GM23338 (cell line): Measurements from ENCODE around the gene ZNF831. TPM values are rescaled to one million over a fixed set of nuclear protein-coding genes. Genes with fewer than 3 reads are reported as not detected.

ENCODE experiments used
- ATAC-seq: fragments of 200-7000 bp; cut with Tn5 transposase; 3 replicates; pipeline ENCODE4 v1.9.1; 2020
- DNase-seq: peaks from one replicate; pipeline ENCODE4 v3.0.0-alpha.2; 2015; ENCODE audit warnings: low spot score
- H2AFZ ChIP-seq: fragments of 200-600 bp; sonication (generic); 2 replicates; pipeline ENCODE4 v1.8.0; 2016; ENCODE audit warnings: antibody characterized with exemption, mild to moderate bottlenecking, moderate library complexity
- H3F3A ChIP-seq: fragments of 200-600 bp; sonication (generic); replicated peaks from 2 replicates; pipeline ENCODE4 v1.8.0; 2017; ENCODE audit warnings: antibody characterized with exemption, mixed run types, low read depth
- H3K27ac ChIP-seq: fragments of 200-600 bp; sonication (generic); 2 replicates; pipeline ENCODE4 v1.6.1; 2016; ENCODE audit warnings: low read depth
- H3K27me3 ChIP-seq: fragments of 200-600 bp; sonication (generic); 2 replicates; pipeline ENCODE4 v1.8.0; 2016; ENCODE audit warnings: mild to moderate bottlenecking, mixed run types, moderate library complexity; ENCODE audit not compliant: insufficient read depth
- H3K36me3 ChIP-seq: fragments of 200-600 bp; sonication (generic); 2 replicates; pipeline ENCODE4 v1.8.0; 2016; ENCODE audit warnings: mild to moderate bottlenecking; ENCODE audit not compliant: insufficient read depth
- H3K4me1 ChIP-seq: fragments of 200-600 bp; sonication (generic); 2 replicates; pipeline ENCODE4 v1.8.0; 2016; ENCODE audit warnings: mild to moderate bottlenecking, moderate library complexity; ENCODE audit not compliant: insufficient read depth
- H3K4me2 ChIP-seq: fragments of 200-600 bp; sonication (generic); 2 replicates; pipeline ENCODE4 v1.7.1; 2017; ENCODE audit warnings: mixed run types
- H3K4me3 ChIP-seq: fragments of 200-600 bp; sonication (generic); 2 replicates; pipeline ENCODE4 v1.6.1; 2016; ENCODE audit warnings: mixed run types
- H3K79me2 ChIP-seq: fragments of 200-600 bp; sonication (generic); replicated peaks from 2 replicates; pipeline ENCODE4 v1.8.0; 2017; ENCODE audit warnings: mild to moderate bottlenecking; ENCODE audit not compliant: insufficient read depth
- H3K9me2 ChIP-seq: fragments of 200-600 bp; sonication (generic); 2 replicates; pipeline ENCODE4 v1.8.0; 2017; ENCODE audit not compliant: insufficient read depth
- H4K20me1 ChIP-seq: fragments of 200-600 bp; sonication (generic); replicated peaks from 2 replicates; pipeline ENCODE4 v1.8.0; 2017; ENCODE audit warnings: mild to moderate bottlenecking; ENCODE audit not compliant: insufficient read depth
- H3K27ac Mint-ChIP-seq: 2 replicates; pipeline ENCODE4 v1.8.0; 2020; ENCODE audit warnings: inconsistent platforms, mild to moderate bottlenecking, moderate library complexity, mixed read lengths
- H3K27me3 Mint-ChIP-seq: 3 replicates; pipeline ENCODE4 v1.8.0; 2022; ENCODE audit warnings: low read depth, mild to moderate bottlenecking, moderate library complexity, mixed read lengths, inconsistent platforms; ENCODE audit not compliant: insufficient read depth, poor library complexity
- H3K36me3 Mint-ChIP-seq: 3 replicates; pipeline ENCODE4 v1.8.0; 2021; ENCODE audit warnings: low read depth, mild to moderate bottlenecking, inconsistent platforms, moderate library complexity, mixed read lengths
- H3K4me1 Mint-ChIP-seq: 3 replicates; pipeline ENCODE4 v1.8.0; 2020; ENCODE audit warnings: mild to moderate bottlenecking, inconsistent platforms, mixed read lengths
- H3K4me3 Mint-ChIP-seq: 3 replicates; pipeline ENCODE4 v1.8.0; 2021; ENCODE audit warnings: moderate library complexity, mild to moderate bottlenecking, inconsistent platforms, mixed read lengths
- H3K9me3 Mint-ChIP-seq: 3 replicates; pipeline ENCODE4 v1.8.0; 2020; ENCODE audit warnings: moderate library complexity, mild to moderate bottlenecking, inconsistent platforms, mixed read lengths
- CREB1 ChIP-seq: fragments of 250-450 bp; sonication (Bioruptor Pico); IDR thresholded peaks from 2 replicates; pipeline ENCODE4 v1.5.0; 2020; ENCODE audit warnings: low read depth, mild to moderate bottlenecking, moderate library complexity
- EZH2 ChIP-seq: fragments of 200-600 bp; sonication (generic); IDR thresholded peaks from one replicate; pipeline ENCODE4 v1.8.0; 2017; ENCODE audit warnings: antibody characterized with exemption, mild to moderate bottlenecking, low read depth; ENCODE audit not compliant: unreplicated experiment
- EZH2phosphoT487 ChIP-seq: fragments of 200-600 bp; sonication (generic); IDR thresholded peaks from one replicate; pipeline ENCODE4 v1.8.1; 2018; ENCODE audit warnings: antibody characterized with exemption; ENCODE audit not compliant: unreplicated experiment
- JUNB ChIP-seq: IDR thresholded peaks from one replicate; pipeline ENCODE4 v1.6.1; 2016; ENCODE audit warnings: antibody characterized with exemption; ENCODE audit not compliant: unreplicated experiment
- NANOG ChIP-seq: IDR thresholded peaks from 2 replicates; pipeline ENCODE4 v1.6.1; 2016; ENCODE audit warnings: antibody characterized with exemption, borderline replicate concordance
- POLR2AphosphoS5 ChIP-seq: IDR thresholded peaks from 2 replicates; pipeline ENCODE4 v1.6.1; 2016; ENCODE audit warnings: antibody characterized with exemption, low read depth
- STAT1 ChIP-seq: IDR thresholded peaks from one replicate; pipeline ENCODE4 v1.6.1; 2016; ENCODE audit warnings: antibody characterized with exemption; ENCODE audit not compliant: unreplicated experiment
- ZNF114 ChIP-seq: fragments of 250-450 bp; sonication (Bioruptor Pico); IDR thresholded peaks from 2 replicates; pipeline ENCODE4 v1.5.0; 2020; ENCODE audit warnings: mild to moderate bottlenecking, moderate library complexity
- ZNF331 ChIP-seq: fragments of 250-450 bp; sonication (Bioruptor Pico); IDR thresholded peaks from 2 replicates; pipeline ENCODE4 v1.5.0; 2020; ENCODE audit warnings: low read depth, mild to moderate bottlenecking, moderate library complexity
- polyA plus RNA-seq: library from polyadenylated mRNA; unstranded; fragments of >200 nt; fragmentation: Nextera tagmentation; extraction: Ambion mirVana; gene quantifications from 2 replicates; pipeline ENCODE4 v1.2.1, GENCODE V29; 2016
- total RNA-seq: library from RNA; depleted of rRNA; stranded (reverse); fragments of >200 nt; shearing (Covaris generic); gene quantifications from 2 replicates; pipeline ENCODE4 v1.2.3, GENCODE V29; 2014
- TF ChIP-seq, protein P1 (sequence below): IDR thresholded peaks from one replicate; pipeline ENCODE4 v1.6.1; 2018; ENCODE audit warnings: antibody characterized with exemption; ENCODE audit not compliant: unreplicated experiment
- TF ChIP-seq, protein P2 (sequence below): IDR thresholded peaks from 2 replicates; pipeline ENCODE4 v1.6.1; 2016; ENCODE audit warnings: antibody characterized with exemption
- TF ChIP-seq, protein P3 (sequence below), 2 experiments: fragments of 200-600 bp in 1 of 2; sonication (generic) in 1 of 2; conservative IDR thresholded peaks; 2 replicates each; pipeline versions ENCODE4 v1.5.1 to v1.6.1; 2016 to 2017; ENCODE audit warnings: antibody characterized with exemption in 2 of 2, low read depth in 2 of 2, mild to moderate bottlenecking in 2 of 2, moderate library complexity in 1 of 2
- TF ChIP-seq, protein P4 (sequence below): fragments of 250-450 bp; sonication (Bioruptor Pico); IDR thresholded peaks from 2 replicates; pipeline ENCODE4 v1.5.0; 2020; ENCODE audit warnings: mild to moderate bottlenecking, moderate library complexity

Gene ZNF831
- total and polyA plus RNA-seq, 2 experiments from 2014 or later: not detected

DNA sequence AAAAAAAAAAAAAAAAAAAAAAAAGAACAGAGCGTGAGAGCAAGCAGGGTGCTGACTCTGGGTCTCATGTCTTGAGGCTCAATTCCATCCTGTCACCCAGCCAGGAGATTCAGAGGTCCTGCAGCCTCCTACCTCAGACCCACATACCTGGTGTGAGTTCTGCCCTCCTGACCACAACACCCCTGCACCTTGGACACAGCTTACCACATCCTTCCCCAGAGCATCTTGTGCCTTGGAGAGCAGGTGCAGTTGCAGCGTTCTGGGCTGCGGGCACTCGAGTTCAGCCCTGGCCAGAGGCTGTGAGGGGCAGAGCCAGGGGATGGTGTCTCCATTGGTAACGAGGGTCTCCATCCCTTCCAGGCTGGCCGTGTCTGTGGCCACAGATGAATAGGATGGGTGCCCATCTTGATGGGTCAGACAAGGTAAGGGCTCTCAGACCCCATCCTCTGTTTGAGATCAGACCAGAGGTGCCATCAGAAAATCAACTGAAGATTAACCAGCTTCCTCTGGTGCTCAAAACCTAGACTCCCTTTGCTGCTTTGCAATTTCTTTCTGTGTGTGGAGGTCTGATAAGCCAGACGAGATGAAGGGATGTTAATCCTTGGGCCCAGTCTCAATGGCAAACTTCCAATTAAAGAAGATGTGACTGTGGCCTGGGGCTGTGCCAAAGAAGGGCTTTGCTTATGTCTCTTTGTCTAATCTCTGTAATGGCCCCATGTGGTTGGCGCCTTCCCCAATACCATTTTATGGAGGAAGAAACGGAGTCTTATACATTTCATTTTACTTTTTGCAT lies 14.7 kb upstream of the ZNF831 start:
- no peaks in the 10 kb centered on the region for H3K4me1 ChIP-seq
- no peak overlapping the region for H3K27ac Mint-ChIP-seq
- H3K27ac ChIP-seq: no peak overlapping the region
- no peak overlapping the region for H3K4me3 Mint-ChIP-seq
- TF ChIP-seq ZNF331 (no peak), POLR2AphosphoS5 (no peak), EZH2 (no peak), ZNF114 (CRISPR knock-in tag) (no peak), JUNB (no peak), CREB1 (CRISPR knock-in tag) (no peak), EZH2phosphoT487 (no peak), STAT1 (no peak), NANOG (no peak)
- TF ChIP-seq, protein P1, sequence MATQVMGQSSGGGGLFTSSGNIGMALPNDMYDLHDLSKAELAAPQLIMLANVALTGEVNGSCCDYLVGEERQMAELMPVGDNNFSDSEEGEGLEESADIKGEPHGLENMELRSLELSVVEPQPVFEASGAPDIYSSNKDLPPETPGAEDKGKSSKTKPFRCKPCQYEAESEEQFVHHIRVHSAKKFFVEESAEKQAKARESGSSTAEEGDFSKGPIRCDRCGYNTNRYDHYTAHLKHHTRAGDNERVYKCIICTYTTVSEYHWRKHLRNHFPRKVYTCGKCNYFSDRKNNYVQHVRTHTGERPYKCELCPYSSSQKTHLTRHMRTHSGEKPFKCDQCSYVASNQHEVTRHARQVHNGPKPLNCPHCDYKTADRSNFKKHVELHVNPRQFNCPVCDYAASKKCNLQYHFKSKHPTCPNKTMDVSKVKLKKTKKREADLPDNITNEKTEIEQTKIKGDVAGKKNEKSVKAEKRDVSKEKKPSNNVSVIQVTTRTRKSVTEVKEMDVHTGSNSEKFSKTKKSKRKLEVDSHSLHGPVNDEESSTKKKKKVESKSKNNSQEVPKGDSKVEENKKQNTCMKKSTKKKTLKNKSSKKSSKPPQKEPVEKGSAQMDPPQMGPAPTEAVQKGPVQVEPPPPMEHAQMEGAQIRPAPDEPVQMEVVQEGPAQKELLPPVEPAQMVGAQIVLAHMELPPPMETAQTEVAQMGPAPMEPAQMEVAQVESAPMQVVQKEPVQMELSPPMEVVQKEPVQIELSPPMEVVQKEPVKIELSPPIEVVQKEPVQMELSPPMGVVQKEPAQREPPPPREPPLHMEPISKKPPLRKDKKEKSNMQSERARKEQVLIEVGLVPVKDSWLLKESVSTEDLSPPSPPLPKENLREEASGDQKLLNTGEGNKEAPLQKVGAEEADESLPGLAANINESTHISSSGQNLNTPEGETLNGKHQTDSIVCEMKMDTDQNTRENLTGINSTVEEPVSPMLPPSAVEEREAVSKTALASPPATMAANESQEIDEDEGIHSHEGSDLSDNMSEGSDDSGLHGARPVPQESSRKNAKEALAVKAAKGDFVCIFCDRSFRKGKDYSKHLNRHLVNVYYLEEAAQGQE: no peak
- TF ChIP-seq, protein P2, sequence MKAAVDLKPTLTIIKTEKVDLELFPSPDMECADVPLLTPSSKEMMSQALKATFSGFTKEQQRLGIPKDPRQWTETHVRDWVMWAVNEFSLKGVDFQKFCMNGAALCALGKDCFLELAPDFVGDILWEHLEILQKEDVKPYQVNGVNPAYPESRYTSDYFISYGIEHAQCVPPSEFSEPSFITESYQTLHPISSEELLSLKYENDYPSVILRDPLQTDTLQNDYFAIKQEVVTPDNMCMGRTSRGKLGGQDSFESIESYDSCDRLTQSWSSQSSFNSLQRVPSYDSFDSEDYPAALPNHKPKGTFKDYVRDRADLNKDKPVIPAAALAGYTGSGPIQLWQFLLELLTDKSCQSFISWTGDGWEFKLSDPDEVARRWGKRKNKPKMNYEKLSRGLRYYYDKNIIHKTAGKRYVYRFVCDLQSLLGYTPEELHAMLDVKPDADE: no peak
- TF ChIP-seq, protein P3, sequence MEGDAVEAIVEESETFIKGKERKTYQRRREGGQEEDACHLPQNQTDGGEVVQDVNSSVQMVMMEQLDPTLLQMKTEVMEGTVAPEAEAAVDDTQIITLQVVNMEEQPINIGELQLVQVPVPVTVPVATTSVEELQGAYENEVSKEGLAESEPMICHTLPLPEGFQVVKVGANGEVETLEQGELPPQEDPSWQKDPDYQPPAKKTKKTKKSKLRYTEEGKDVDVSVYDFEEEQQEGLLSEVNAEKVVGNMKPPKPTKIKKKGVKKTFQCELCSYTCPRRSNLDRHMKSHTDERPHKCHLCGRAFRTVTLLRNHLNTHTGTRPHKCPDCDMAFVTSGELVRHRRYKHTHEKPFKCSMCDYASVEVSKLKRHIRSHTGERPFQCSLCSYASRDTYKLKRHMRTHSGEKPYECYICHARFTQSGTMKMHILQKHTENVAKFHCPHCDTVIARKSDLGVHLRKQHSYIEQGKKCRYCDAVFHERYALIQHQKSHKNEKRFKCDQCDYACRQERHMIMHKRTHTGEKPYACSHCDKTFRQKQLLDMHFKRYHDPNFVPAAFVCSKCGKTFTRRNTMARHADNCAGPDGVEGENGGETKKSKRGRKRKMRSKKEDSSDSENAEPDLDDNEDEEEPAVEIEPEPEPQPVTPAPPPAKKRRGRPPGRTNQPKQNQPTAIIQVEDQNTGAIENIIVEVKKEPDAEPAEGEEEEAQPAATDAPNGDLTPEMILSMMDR (conservative IDR thresholded peaks at IDR 0.05; ENCODE audit: low read depth in 2 of 2): no peak
- TF ChIP-seq, protein P4, sequence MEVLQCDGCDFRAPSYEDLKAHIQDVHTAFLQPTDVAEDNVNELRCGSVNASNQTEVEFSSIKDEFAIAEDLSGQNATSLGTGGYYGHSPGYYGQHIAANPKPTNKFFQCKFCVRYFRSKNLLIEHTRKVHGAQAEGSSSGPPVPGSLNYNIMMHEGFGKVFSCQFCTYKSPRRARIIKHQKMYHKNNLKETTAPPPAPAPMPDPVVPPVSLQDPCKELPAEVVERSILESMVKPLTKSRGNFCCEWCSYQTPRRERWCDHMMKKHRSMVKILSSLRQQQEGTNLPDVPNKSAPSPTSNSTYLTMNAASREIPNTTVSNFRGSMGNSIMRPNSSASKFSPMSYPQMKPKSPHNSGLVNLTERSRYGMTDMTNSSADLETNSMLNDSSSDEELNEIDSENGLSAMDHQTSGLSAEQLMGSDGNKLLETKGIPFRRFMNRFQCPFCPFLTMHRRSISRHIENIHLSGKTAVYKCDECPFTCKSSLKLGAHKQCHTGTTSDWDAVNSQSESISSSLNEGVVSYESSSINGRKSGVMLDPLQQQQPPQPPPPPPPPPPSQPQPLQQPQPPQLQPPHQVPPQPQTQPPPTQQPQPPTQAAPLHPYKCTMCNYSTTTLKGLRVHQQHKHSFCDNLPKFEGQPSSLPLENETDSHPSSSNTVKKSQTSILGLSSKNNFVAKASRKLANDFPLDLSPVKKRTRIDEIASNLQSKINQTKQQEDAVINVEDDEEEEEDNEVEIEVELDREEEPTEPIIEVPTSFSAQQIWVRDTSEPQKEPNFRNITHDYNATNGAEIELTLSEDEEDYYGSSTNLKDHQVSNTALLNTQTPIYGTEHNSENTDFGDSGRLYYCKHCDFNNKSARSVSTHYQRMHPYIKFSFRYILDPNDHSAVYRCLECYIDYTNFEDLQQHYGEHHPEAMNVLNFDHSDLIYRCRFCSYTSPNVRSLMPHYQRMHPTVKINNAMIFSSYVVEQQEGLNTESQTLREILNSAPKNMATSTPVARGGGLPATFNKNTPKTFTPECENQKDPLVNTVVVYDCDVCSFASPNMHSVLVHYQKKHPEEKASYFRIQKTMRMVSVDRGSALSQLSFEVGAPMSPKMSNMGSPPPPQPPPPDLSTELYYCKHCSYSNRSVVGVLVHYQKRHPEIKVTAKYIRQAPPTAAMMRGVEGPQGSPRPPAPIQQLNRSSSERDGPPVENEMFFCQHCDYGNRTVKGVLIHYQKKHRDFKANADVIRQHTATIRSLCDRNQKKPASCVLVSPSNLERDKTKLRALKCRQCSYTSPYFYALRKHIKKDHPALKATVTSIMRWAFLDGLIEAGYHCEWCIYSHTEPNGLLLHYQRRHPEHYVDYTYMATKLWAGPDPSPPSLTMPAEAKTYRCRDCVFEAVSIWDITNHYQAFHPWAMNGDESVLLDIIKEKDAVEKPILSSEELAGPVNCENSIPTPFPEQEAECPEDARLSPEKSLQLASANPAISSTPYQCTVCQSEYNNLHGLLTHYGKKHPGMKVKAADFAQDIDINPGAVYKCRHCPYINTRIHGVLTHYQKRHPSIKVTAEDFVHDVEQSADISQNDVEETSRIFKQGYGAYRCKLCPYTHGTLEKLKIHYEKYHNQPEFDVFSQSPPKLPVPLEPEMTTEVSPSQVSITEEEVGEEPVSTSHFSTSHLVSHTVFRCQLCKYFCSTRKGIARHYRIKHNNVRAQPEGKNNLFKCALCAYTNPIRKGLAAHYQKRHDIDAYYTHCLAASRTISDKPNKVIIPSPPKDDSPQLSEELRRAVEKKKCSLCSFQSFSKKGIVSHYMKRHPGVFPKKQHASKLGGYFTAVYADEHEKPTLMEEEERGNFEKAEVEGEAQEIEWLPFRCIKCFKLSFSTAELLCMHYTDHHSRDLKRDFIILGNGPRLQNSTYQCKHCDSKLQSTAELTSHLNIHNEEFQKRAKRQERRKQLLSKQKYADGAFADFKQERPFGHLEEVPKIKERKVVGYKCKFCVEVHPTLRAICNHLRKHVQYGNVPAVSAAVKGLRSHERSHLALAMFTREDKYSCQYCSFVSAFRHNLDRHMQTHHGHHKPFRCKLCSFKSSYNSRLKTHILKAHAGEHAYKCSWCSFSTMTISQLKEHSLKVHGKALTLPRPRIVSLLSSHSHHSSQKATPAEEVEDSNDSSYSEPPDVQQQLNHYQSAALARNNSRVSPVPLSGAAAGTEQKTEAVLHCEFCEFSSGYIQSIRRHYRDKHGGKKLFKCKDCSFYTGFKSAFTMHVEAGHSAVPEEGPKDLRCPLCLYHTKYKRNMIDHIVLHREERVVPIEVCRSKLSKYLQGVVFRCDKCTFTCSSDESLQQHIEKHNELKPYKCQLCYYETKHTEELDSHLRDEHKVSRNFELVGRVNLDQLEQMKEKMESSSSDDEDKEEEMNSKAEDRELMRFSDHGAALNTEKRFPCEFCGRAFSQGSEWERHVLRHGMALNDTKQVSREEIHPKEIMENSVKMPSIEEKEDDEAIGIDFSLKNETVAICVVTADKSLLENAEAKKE (CRISPR knock-in tag): no peak
- H3K4me3 ChIP-seq: no peak overlapping the region
- H3K4me1 Mint-ChIP-seq: no peaks in the 10 kb centered on the region
- H3K27me3 ChIP-seq: no peaks in the 10 kb centered on the region
- DNase-seq (no peak), ATAC-seq (no peak)
- peaks cover 10% of the 10 kb centered on the region for H3K27me3 Mint-ChIP-seq
- no peaks in the 10 kb centered on the region for H3K36me3 ChIP-seq
- H3K9me3 Mint-ChIP-seq: no peaks in the 10 kb centered on the region; the same call in 2 of the 3 replicates
- H3K4me2 ChIP-seq: no peak overlapping the region
- no peaks in the 10 kb centered on the region for H3K79me2 ChIP-seq
- H3F3A ChIP-seq: no peaks in the 10 kb centered on the region
- no peaks in the 10 kb centered on the region for H4K20me1 ChIP-seq
- no peak overlapping the region for H2AFZ ChIP-seq
- H3K9me2 ChIP-seq: peaks cover 4% of the 10 kb centered on the region; the same call in 1 of the 2 replicates
- H3K36me3 Mint-ChIP-seq: no peaks in the 10 kb centered on the region
